Muscle of arm (tissue), 12 donors: Measurements from ENCODE around the gene NPC1. TPM values are rescaled to one million over a fixed set of nuclear protein-coding genes. Genes with fewer than 3 reads are reported as not detected.
"Not testable (repeated sequence)": the region's sequence is repeated elsewhere in the genome, so short reads cannot be mapped to it uniquely, and the experiment has no call there.

ENCODE experiments used
- DNase-seq: peaks from one replicate; pipeline ENCODE4 v3.0.0-alpha.2; 2013
- polyA plus RNA-seq, 12 donors: library from polyadenylated mRNA; unstranded; fragments of 120-200 nt; gene quantifications; one replicate each; pipeline ENCODE4 v1.2.1, GENCODE V29; 2013; ENCODE audit not compliant: insufficient read length in 12 of 12

The NPC1 gene
- polyA plus RNA-seq, 12 donors = 17.6 to 31.4 (median 27.0) TPM; not detected in 1

DNA sequence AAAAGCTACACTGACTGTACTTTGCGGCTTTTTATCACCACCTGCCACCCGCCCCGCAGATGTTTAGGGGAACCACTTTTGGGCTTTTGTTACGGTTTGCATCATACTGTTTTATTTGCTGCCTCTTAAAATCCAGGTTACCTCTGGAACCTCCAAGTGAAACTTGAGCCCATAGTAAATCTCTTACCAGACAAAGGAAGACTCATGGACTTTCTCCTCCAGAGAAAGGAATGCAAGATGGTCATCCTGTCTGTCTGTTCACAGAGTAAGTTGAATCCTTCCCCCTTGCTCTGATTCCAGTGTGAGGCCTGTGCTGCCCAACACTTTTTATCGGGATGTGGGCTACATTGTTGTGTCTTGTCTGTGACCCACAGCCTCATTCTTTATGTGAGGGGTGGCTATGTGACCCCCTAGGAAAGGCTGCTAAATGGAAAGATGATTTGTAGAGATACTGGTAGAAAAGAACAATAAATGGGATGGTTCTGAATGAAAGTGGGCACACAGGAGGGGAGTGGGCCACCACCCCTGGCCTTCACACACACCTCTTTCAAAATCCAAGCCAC is 59.7 kb downstream of the NPC1 start:
- DNase-seq = no peak

DNA sequence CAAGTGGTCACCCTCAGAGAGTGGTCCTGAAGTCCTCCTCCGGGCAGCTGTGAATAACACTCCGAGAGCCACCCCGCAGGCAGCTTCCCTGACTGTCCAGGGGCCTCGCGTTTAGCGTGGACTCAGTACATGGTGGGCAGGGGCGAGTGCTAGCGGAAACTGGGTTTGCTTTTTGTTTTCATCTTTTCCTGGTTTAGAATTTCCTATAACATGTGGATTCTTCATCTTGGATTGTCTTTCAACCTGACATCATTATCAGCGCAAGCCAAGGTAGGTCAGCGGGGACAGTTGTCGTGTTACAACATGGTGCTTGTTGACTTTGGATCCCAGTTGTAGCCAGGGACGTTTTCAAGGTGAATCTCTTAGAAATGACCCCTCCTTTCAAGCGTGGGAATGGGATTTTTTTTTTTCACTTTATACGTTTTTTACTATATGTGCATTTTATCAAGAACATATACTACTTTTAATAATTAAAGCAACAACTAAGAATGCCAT is 62.0 kb downstream of the NPC1 start:
- no peak for DNase-seq

DNA sequence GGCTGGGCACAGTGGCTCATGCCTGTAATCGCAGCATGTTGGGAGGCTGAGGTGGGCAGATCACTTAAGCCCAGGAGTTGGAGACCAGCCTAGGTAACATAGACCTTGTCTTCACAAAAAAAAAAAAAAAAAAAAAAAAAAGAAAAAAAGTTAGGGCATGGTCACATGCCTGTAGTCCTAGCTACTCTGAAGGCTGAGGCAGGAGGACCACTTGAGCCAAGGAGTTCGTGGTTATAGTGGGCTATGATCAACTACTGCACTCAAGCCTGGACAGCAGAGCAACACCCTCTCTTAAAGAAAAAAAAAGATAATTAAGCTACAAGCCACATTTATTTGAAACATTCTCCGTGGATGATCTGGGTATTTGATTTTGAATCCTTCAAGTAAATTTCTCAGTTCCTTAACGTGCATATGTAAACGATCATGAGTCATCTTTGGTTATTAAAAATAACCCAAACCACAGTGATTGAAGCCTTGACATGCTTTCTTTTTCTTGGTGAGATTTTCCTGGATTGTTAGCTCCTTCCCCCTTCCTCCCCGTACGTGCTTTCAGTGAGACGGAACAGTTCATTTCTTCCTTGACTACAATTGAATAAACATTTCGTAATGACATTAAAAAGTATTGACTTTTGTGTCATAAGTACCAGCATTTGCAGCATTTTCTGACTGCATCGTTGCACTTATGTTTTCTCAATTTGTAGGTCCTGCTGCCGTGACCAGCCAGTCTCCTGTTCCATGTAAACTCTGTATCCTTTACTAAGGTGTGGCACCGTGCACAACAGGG is 62.7 kb downstream of the NPC1 start:
- DNase-seq = no peak

DNA sequence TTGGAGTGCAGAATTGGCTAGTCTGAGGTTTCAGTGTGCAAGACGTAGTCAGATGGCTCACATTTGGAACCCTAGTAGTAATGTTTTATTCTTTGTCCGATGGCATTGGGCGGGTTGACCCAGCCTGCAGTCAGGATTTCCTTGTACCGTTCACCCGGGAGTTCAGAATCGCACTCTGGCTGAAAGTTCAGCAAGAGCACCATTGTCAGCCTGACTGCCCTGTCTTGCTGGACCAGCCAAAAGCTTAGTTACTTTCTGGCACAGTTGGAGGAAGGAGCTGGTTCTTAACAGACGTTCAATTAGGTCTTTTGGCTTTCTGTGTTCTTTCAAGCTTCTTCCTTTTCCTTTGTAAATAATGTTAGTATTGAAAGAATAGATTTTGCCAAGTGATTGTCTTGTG is 64.4 kb downstream of the NPC1 start:
- no peak for DNase-seq

DNA sequence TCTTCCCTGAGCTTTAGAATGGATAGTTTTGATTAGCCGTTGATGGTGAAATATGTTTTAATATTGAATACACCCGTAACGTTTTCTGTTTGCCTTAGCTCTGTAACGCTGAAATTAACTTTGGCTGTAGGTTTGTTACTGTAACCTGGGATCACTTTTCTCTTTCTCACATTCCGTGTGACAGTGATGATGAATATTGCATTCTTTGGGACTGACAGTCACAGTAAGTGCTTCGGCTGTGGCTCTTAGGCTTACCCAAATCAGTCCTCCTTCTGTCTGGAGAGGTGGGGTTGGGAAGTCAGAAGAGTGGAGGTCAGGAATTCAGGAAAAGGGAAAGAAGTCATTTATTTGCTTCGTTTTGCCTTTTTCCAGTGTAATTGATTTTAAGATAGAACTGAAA is 65.0 kb downstream of the NPC1 start:
- DNase-seq = no peak

DNA sequence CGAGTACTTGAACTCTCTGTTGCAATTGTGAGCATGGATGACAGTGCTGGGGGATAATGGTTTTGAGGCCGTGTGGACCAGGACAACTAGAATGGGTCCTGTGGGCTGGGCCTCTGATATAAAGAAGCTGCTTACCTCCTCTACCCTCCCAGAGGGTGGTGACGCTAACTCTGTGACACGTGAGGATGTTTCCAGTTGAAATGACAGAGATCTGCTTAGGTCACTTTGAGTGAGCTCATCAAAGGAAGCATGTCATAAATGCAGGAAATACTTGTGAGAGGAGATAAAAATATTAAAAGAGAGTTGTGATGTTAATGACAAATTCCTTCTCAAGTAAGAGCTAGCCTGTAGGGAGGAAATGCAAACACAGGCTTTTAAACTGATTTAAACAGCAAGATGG is 66.6 kb downstream of the NPC1 start:
- DNase-seq = no peak

DNA sequence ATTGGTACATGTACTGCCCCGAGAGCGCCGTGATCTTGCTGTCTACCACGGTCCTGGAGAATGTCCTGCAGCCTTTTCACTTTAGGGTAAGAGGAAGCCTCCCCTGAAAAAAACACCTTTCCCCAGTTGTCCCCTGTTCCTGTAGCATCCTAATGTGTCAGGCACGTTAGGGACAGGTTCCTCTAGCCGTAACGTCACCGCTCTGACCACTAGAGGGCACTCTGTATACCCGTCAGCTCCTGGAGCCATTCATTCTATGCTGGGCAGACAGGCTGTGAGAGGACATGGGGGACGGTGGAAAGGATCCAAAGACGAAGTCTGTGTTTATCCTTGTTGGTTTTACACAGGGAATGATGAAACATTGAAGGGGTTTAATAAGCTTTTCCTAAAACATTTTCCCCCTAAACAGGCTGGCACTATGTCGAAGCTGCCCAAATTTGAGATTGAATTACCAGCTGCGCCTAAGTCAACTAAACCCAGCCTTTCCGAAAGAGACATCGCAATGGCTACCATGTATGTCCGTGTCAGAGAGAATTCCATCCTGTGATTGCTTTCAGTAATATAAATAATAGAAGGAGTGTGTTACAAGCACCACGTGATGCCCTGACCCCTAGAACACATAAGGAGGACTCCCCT is 70.3 kb downstream of the NPC1 start:
- DNase-seq = peak; percentile 78

DNA sequence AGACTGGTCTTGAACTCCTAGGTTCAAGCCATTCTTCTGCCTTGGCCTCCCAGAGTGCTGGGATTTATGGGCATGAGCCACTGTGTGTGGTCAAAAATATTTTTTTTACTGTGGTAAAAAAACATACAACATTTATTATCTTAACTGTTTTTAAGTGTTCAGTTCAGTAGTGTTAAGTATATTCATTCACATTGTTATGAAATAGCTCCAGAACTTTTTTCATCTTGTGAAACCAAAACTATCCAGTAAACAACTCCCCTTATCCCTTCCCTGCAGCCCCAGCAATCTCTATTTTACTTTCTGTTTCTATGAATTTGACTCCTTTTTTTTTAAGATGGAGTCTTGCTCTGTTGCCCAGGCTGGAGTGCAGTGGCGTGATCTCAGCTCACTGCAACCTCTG is 73.7 kb downstream of the NPC1 start:
- DNase-seq = no peak

DNA sequence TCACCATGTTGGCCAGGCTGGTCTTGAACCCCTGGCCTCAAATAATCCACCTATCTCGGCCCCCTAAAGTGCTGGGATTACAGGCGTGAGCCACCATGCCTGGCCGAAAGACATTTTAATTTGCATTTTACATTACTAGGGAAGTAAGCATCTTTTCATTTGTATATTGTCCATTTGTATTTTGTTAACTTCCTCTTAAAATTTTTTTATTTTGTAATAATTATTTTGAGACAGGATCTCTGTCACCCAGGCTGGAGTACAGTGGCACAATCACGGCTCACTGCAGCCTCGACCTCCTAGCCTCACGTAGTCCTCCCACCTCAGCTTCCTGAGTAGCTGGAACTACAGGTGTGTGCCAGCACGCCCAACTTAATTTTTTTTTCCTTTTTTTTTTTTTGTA is 74.1 kb downstream of the NPC1 start:
- not testable (repeated sequence) for DNase-seq

DNA sequence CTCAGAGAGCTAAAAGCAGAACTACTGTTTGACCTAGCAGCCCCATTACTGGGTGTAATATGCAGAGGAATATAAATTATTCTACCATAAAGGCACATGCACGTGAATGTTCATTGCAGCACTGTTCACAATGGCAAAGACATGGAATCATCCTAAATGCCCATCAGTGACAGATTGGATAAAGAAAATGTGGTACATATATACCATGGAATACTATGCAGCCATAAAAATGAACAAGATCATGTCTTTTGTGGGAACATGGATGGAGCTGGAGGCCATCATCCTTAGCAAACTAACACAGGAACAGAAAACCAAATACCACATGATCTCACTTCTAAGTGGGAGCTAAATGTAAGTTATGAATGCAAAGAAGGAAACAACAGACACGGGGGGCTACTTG is 75.4 kb downstream of the NPC1 start:
- DNase-seq = not testable (repeated sequence)

DNA sequence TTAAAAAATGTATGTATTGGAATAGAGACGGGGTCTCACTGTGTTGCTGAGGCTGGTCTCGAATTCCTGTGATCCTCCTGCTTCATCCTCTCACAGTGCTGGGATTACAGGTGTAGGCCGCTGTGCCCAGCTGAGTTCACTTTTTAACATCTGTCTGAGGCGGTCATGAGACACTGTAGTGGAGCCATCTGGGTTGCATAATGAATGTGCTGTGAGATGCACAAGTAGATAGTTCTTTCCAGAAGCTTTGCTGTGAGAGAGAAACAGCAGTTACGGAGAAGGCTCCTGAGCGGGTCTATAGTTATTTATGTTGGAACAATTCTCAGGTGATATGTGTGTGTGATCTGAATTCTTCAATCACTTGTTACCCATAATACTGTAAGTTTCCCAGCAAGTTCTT is 79.9 kb downstream of the NPC1 start:
- no peak for DNase-seq

DNA sequence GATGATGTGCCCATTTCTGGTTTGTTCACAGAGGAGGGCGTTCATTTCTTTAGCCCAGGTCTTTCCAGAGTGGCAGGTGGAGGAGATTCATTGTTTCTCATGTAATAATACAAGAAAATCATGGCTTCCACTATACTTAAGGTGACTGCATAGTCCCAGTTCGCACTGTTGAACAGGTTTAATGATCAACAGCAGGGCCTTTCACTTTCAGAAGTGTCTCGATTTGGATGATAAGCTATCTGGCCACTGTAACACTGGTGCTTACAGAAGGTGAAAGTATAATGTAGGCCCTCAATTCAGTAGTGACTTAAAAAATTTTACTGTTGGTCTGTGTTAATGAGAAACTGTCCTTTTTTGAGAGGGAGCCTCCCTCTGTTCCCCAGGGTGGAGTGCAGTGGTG is 81.6 kb downstream of the NPC1 start:
- no peak for DNase-seq

DNA sequence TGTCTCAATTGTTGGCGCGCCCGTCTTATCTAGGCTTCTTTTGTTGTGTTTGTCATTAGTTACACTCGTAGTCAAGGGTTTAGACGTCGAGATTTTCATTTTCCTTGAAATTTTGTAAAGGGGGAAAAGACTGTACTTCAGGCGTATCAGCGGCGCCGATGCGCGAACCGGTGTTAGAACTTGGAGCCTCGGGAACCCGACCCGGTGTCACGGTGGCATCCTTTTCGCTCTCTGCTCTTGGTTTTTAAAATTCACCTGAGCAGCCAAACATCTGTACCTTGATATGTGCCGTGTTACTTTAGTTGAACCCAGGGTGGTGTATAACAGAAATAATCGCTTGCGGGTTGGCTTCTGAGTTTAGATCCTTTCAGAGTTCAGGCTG is 82.4 kb downstream of the NPC1 start:
- DNase-seq = no peak

DNA sequence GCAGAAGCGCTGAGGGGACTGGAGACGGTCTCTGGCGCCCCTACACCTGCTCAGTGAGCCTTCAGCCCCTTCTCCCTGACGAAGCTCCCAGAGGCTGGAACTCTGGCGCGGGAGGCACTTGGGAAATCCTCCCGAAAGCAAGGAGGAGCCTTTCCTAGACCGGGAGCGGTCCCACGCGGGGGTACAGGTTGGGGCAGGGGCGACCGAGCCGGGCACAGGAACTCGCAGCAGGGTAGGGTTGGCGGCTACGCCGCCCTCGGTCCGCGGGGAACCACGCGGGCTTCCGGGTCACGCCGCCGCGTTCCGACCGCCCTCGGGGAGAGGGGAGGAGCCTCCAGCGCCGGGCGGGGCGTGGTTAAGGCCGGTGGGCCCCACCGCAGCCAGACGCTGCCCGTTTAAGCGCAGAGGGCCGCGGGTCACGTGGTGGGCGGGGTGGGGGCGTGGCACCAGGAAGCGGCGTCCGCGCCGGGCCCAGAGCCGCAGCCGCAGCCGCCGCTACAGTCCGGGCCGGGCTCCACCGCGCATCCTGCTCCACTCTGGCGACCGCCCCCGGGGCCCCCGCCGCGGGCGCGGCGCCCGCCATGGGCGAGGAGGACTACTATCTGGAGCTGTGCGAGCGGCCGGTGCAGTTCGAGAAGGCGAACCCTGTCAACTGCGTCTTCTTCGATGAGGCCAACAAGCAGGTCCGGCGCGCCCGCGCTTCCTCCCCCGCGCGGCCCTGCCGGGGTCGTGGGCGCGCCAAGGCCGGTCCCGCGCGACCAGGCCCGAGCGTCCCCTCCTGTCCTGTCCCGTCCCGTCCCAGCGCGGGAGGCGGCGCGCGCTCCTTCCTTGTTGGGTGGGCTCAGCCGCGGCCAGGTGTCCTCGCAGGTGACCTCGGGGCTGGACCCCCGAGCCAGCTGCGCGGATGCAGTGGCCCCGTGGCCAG is 83.0 kb downstream of the NPC1 start, which contains the start of gene RMC1:
Gene RMC1 (plus strand): TSS at position 474 of the 925 bp plus-strand sequence. CDS start 108 bp downstream, at position 582.
- peak; percentile 96 for DNase-seq

DNA sequence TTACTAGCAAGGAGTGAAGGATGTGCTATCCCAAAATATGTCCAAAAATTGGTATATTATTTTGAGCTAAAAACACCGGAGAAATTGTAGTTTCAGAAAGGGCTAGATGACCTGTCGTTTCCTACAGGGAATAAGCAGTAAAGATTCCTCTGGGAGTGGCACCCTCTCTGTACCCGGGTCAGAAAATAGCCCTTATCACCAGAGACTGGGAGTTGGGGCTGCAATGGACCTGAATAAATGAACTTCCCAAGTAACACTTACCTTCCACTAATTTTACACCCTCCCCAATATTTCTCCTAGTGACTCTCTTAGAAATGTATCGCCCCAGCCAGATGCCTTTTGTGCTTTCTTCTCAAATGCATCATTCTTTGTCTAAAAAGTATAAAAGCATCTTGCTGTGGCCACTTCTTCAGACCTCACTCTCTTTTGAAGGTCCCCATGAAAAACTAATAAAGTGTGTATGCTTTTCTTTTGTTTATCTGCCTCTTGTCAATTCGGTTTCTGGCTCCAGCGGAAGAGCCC is 83.7 kb downstream of the NPC1 start:
- no peak for DNase-seq

DNA sequence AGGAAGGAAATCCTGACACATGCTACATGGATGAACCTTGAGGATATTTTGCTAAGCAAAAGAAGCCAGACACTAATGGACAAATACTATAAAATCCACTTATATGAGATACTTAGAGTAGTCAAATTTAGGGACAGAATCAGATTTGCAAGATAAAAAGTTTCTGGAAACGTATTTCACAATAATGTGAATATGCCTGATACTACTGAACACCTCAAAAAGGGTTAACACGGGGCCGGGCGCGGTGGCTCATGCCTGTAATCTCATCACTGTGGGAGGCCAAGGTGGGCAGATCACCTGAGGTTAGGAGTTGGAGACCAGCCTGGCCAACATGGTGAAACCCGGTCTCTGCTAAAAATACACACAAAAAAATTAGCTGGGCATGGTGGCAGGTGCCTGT is 84.7 kb downstream of the NPC1 start:
- DNase-seq = no peak

DNA sequence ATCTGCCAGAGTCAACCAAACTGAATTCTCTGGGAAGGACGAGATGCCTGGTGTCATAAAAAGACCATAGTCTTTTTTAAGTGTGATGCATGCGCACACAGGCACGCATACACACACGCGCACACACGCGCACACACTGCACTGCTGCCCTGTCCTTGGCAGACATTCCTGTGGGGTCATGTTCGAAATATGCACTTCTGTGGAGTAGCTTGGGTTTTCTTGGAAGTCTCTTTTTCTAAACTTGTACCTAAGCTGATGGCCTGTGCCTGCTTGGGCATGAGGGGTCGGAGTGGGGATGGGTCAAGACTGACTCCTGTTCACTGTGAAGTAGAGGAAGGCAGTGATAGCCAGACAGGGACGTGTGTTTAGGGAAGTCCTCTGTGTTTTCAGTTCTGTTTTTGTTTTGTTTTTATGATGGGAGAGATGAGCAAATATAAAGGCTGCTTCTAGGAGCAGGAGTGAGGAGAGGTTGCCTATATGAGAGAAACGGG is 87.0 kb downstream of the NPC1 start:
- DNase-seq = no peak

DNA sequence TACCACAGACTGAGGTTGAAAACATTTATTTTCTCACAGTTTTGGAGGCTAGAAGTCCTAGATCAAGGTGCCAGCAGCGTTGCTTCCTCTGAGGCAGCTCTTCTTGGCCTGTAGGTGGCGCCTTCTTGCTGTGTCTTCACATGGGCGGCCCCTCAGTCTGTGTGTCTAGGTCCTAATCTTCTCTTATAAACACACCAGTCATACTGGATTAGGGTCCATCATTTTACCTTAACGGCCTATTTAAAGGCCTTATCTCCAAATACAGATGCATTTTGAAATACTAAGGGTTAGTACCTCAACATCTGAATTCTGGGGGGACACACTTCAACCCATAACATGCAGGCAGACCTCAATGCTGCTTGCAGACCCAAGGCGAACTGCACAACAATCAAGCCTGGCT is 87.4 kb downstream of the NPC1 start:
- DNase-seq = no peak

DNA sequence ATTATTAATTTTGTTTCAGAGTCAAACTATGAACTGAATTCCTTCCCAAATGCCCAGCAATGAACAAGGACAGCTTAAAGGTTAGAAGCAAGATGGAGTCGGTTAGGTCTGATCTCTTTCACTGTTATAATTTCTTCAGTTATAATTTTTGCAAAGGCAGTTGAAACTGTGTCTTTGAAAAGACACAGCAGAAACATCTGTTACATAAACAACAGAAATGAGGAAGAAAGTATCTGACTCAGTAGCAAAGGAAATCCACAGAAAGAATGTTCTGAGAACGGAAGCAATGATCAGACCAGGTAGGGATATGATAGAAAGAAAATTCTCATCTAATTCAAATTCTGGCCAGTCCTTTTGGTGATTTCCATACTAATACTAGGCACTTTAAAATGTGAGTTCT is 88.2 kb downstream of the NPC1 start:
- DNase-seq = no peak

DNA sequence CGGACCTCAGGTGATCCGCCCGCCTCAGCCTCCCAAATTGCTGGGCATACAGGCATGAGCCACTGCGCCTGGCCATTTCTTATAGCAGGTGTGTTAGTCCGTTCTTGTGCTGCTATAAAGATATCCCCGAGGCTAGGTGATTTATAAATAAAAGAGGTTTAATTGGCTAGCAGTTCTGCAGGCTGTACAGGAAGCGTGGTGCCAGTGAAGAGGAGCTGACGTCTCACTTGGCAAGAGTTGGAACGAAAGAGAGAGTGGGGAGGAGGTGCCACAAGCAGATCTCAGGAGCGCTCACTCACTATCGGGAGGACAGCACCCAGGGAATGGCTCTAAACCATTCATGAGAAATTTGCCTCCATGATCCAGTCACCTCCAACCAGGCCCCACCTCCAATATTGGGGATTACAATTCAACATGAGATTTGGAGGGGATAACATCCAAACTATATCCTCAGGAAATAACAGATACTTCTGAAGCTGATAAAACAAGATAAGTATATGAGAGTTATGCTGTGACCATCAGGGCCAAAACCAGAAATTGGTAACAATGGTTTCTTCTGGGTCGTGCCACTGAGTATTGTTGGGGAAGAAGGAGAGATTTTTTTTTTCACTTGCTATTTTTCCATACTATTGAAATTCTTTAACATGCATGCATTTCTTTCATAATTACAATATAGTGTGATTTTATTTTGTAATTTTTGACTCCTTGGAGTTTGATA is 90.4 kb downstream of the NPC1 start:
- no peak for DNase-seq

DNA sequence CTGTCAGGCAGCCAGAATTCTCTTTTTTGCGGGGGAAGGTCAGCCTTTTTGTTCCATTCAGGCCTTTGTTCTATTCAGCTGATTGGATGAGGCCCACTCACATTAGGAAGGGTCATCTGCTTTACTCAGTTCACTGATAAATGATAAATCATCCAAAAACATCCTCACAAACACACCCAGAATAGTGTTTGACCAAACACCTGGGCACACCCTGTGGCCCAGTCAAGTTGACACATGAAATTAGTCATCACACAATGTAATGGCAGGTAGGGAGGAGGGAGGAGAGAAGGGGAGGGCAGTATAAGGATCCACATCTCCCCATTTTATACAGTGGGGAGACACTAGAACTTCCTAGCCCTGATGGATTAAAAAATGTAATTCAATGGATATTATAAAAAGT is 91.3 kb downstream of the NPC1 start:
- no peak for DNase-seq
